Liver (tissue), 10 donors: ENCODE measurements around the gene FHL5. TPM values are rescaled to one million over a fixed set of nuclear protein-coding genes. Genes with fewer than 3 reads are reported as not detected.

Experiments
- DNase-seq: peaks from one replicate; pipeline ENCODE4 v3.0.0-alpha.2; 2017; ENCODE audit warnings: low spot score
- H3K27ac ChIP-seq, 2 donors: one replicate each; pipeline ENCODE4 v1.7.0; 2013; ENCODE audit warnings: inconsistent platforms in 2 of 2, low read length in 2 of 2, control low read depth in 1 of 2, low read depth in 1 of 2, mild to moderate bottlenecking in 1 of 2
- H3K27me3 ChIP-seq, 4 donors: one replicate each; pipeline versions ENCODE4 v1.6.1 to v1.7.0; 2013; ENCODE audit warnings: low read length in 3 of 4, inconsistent platforms in 1 of 4, mild to moderate bottlenecking in 1 of 4, moderate library complexity in 1 of 4; ENCODE audit not compliant: control insufficient read depth in 4 of 4, insufficient read depth in 4 of 4
- H3K36me3 ChIP-seq, 4 donors: one replicate each; pipeline versions ENCODE4 v1.6.1 to v1.7.0; 2013; ENCODE audit warnings: low read length in 3 of 4, mild to moderate bottlenecking in 3 of 4, low read depth in 1 of 4, moderate library complexity in 1 of 4; ENCODE audit not compliant: control insufficient read depth in 4 of 4, insufficient read depth in 3 of 4
- H3K4me1 ChIP-seq, 4 donors: one replicate each; pipeline versions ENCODE4 v1.6.1 to v1.7.0; 2013; ENCODE audit warnings: low read length in 3 of 4, mild to moderate bottlenecking in 3 of 4, moderate library complexity in 1 of 4; ENCODE audit not compliant: control insufficient read depth in 4 of 4, insufficient read depth in 4 of 4
- H3K4me3 ChIP-seq, 3 donors: one replicate each; pipeline versions ENCODE4 v1.6.1 to v1.7.0; 2013; ENCODE audit warnings: low read length in 3 of 3, control low read depth in 1 of 3, low read depth in 1 of 3, mild to moderate bottlenecking in 1 of 3
- H3K9ac ChIP-seq, 2 donors: one replicate each; pipeline ENCODE4 v1.7.0; 2013; ENCODE audit warnings: low read length in 2 of 2, mild to moderate bottlenecking in 2 of 2, moderate library complexity in 2 of 2, control low read depth in 1 of 2, low read depth in 1 of 2
- H3K9me3 ChIP-seq, 4 donors: one replicate each; pipeline versions ENCODE4 v1.6.1 to v1.7.0; 2013; ENCODE audit warnings: low read length in 3 of 4; ENCODE audit not compliant: control insufficient read depth in 4 of 4
- EGR1 ChIP-seq, 2 donors: IDR thresholded peaks; 2 replicates each; pipeline ENCODE4 v1.6.1; 2016 to 2018; ENCODE audit warnings: antibody characterized with exemption in 2 of 2, low read depth in 2 of 2
- FOXA1 ChIP-seq: IDR thresholded peaks from 2 replicates; pipeline ENCODE4 v1.6.1; 2016; ENCODE audit warnings: antibody characterized with exemption
- FOXA2 ChIP-seq: IDR thresholded peaks from 2 replicates; pipeline ENCODE4 v1.6.1; 2016; ENCODE audit warnings: antibody characterized with exemption
- GABPA ChIP-seq, 2 donors: IDR thresholded peaks in 1 of 2; conservative IDR thresholded peaks in 1 of 2; 2 replicates each; pipeline ENCODE4 v1.6.1; 2016; ENCODE audit warnings: antibody characterized with exemption in 2 of 2, mild to moderate bottlenecking in 1 of 2, moderate library complexity in 1 of 2
- HNF4A ChIP-seq, 2 donors: conservative IDR thresholded peaks; 2 replicates each; pipeline ENCODE4 v1.6.1; 2016; ENCODE audit warnings: antibody characterized with exemption in 2 of 2, mild to moderate bottlenecking in 2 of 2
- HNF4G ChIP-seq: IDR thresholded peaks from 2 replicates; pipeline ENCODE4 v1.6.1; 2016; ENCODE audit warnings: antibody characterized with exemption
- JUND ChIP-seq, 2 donors: IDR thresholded peaks; 2 replicates each; pipeline ENCODE4 v1.6.1; 2016; ENCODE audit warnings: antibody characterized with exemption in 2 of 2
- NR2F2 ChIP-seq: IDR thresholded peaks from 2 replicates; pipeline ENCODE4 v1.6.1; 2016; ENCODE audit warnings: antibody characterized with exemption
- RAD21 ChIP-seq, 2 donors: IDR thresholded peaks; 2 replicates each; pipeline ENCODE4 v1.6.1; 2016; ENCODE audit warnings: antibody characterized with exemption in 2 of 2, mild to moderate bottlenecking in 2 of 2
- RXRA ChIP-seq, 2 donors: IDR thresholded peaks; 2 replicates each; pipeline ENCODE4 v1.6.1; 2017 to 2018; ENCODE audit warnings: antibody characterized with exemption in 2 of 2, mild to moderate bottlenecking in 1 of 2
- SP1 ChIP-seq: IDR thresholded peaks from 2 replicates; pipeline ENCODE4 v1.6.1; 2018; ENCODE audit warnings: antibody characterized with exemption, mild to moderate bottlenecking
- TAF1 ChIP-seq: conservative IDR thresholded peaks from 2 replicates; pipeline ENCODE4 v1.6.1; 2016; ENCODE audit warnings: antibody characterized with exemption, mild to moderate bottlenecking
- YY1 ChIP-seq: IDR thresholded peaks from 2 replicates; pipeline ENCODE4 v1.6.1; 2016; ENCODE audit warnings: antibody characterized with exemption, mild to moderate bottlenecking
- WGBS: extraction: QIAGEN DNeasy Blood & Tissue Kit; methylation state at CpG from one replicate; pipeline ENCODE4 v1.1.7; 2013; 5-methylcytosine and 5-hydroxymethylcytosine counted together
- polyA plus RNA-seq, 2 donors: library from polyadenylated mRNA; stranded (reverse) in 1 of 2; unstranded in 1 of 2; fragments of 200-250 nt in 1 of 2; fragments of >200 nt in 1 of 2; fragmentation: Nextera tagmentation in 1 of 2; extraction: Ambion mirVana in 1 of 2; gene quantifications; one replicate each; pipeline versions ENCODE4 v1.2.1 to v1.2.3, GENCODE V29; 2013 to 2015
- small RNA-seq: library from RNA; depleted of rRNA; stranded (forward); fragments of <200 nt; gene quantifications from one replicate; pipeline ENCODE3, GENCODE V24; 2014
- total RNA-seq, 2 donors: library from RNA; depleted of rRNA; stranded (reverse); fragments of >200 nt; gene quantifications; one replicate each; pipeline ENCODE4 v1.2.3, GENCODE V29; 2014
- TF ChIP-seq, protein P1 (sequence below): fragments of 150-350 bp; IDR thresholded peaks from 2 replicates; pipeline ENCODE4 v1.5.1; 2017; ENCODE audit warnings: improper control_type of control experiment, low read depth, low read length; ENCODE audit not compliant: missing input control
- TF ChIP-seq, protein P2 (sequence below): IDR thresholded peaks from 2 replicates; pipeline ENCODE4 v1.6.1; 2016; ENCODE audit warnings: antibody characterized with exemption, mild to moderate bottlenecking
- TF ChIP-seq, protein P3 (sequence below): IDR thresholded peaks from 2 replicates; pipeline ENCODE4 v1.6.1; 2016; ENCODE audit warnings: antibody characterized with exemption
- TF ChIP-seq, protein P4 (sequence below): IDR thresholded peaks from 2 replicates; pipeline ENCODE4 v1.6.1; 2016; ENCODE audit warnings: antibody characterized with exemption
- TF ChIP-seq, protein P5 (sequence below): IDR thresholded peaks from 2 replicates; pipeline ENCODE4 v1.6.1; 2016; ENCODE audit warnings: antibody characterized with exemption
- donor health status: healthy.
- donor health status: healthy.
- donor health status: healthy.
- donor health status: healthy.
- donor health status: healthy.

FHL5 gene
- total and polyA plus RNA-seq, 4 donors: 0.22 to 0.42 (median 0.33) TPM; not detected in 1

DNA sequence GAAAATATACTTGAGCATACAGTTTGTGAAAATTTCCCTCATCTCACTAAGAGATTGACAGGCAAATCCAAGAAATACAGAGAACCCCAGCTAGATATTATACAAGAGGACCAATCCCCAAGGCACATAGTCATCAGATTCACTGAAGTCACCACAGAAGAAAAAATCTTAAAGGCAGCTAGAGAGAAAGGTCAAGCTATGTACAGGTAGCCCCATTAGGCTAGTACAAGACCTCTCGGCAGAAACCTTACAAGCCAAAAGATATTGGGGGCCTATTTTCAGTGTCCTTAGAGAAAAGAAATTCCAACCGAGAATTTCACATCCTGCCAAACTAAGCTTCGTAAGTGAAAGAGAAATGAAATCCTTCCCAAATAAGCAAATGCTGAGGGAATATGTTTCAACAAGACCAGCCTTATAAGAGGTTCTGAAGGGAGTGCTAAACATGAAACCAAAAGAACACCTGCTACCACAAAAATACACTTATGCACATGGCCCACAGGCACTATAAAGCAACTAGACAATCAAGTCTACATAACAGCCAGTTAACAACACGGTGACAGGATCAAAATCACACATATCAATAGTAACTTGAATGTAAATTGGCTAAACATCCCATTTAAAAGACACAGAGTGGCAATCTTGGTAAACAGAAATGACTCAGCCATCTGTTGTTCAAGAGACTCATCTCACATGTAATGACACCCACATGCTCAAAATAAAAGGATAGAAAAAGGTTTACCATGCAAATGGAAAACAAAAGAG is 96.3 kb downstream of the FHL5 start:
- Histone ChIP-seq H3K4me3 (no peak overlapping the region), H3K4me1 (no peaks in the 10 kb centered on the region), H3K27ac (no peak overlapping the region), H3K36me3 (no peaks in the 10 kb centered on the region), H3K27me3 (peaks cover 0 to 6% (median 2%) of the 10 kb centered on the region in 4 donors), H3K9ac (no peak overlapping the region), H3K9me3 (no peaks in the 10 kb centered on the region)
- no peak for TF ChIP-seq SP1
- TF ChIP-seq YY1: no peak
- TF ChIP-seq FOXA1: no peak
- no peak for TF ChIP-seq RAD21 (IDR thresholded peaks at IDR 0.05)
- TF ChIP-seq FOXA2: no peak
- no peak for TF ChIP-seq TAF1
- TF ChIP-seq NR2F2: no peak
- TF ChIP-seq, protein P1, sequence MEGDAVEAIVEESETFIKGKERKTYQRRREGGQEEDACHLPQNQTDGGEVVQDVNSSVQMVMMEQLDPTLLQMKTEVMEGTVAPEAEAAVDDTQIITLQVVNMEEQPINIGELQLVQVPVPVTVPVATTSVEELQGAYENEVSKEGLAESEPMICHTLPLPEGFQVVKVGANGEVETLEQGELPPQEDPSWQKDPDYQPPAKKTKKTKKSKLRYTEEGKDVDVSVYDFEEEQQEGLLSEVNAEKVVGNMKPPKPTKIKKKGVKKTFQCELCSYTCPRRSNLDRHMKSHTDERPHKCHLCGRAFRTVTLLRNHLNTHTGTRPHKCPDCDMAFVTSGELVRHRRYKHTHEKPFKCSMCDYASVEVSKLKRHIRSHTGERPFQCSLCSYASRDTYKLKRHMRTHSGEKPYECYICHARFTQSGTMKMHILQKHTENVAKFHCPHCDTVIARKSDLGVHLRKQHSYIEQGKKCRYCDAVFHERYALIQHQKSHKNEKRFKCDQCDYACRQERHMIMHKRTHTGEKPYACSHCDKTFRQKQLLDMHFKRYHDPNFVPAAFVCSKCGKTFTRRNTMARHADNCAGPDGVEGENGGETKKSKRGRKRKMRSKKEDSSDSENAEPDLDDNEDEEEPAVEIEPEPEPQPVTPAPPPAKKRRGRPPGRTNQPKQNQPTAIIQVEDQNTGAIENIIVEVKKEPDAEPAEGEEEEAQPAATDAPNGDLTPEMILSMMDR: no peak
- TF ChIP-seq, protein P2, sequence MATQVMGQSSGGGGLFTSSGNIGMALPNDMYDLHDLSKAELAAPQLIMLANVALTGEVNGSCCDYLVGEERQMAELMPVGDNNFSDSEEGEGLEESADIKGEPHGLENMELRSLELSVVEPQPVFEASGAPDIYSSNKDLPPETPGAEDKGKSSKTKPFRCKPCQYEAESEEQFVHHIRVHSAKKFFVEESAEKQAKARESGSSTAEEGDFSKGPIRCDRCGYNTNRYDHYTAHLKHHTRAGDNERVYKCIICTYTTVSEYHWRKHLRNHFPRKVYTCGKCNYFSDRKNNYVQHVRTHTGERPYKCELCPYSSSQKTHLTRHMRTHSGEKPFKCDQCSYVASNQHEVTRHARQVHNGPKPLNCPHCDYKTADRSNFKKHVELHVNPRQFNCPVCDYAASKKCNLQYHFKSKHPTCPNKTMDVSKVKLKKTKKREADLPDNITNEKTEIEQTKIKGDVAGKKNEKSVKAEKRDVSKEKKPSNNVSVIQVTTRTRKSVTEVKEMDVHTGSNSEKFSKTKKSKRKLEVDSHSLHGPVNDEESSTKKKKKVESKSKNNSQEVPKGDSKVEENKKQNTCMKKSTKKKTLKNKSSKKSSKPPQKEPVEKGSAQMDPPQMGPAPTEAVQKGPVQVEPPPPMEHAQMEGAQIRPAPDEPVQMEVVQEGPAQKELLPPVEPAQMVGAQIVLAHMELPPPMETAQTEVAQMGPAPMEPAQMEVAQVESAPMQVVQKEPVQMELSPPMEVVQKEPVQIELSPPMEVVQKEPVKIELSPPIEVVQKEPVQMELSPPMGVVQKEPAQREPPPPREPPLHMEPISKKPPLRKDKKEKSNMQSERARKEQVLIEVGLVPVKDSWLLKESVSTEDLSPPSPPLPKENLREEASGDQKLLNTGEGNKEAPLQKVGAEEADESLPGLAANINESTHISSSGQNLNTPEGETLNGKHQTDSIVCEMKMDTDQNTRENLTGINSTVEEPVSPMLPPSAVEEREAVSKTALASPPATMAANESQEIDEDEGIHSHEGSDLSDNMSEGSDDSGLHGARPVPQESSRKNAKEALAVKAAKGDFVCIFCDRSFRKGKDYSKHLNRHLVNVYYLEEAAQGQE: no peak
- no peak for TF ChIP-seq HNF4G
- TF ChIP-seq HNF4A (conservative IDR thresholded peaks at IDR 0.05): no peak
- TF ChIP-seq EGR1 (IDR thresholded peaks at IDR 0.05; ENCODE audit: low read depth in 2 of 2): no peak
- TF ChIP-seq, protein P3, sequence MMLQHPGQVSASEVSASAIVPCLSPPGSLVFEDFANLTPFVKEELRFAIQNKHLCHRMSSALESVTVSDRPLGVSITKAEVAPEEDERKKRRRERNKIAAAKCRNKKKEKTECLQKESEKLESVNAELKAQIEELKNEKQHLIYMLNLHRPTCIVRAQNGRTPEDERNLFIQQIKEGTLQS: no peak
- TF ChIP-seq, protein P4, sequence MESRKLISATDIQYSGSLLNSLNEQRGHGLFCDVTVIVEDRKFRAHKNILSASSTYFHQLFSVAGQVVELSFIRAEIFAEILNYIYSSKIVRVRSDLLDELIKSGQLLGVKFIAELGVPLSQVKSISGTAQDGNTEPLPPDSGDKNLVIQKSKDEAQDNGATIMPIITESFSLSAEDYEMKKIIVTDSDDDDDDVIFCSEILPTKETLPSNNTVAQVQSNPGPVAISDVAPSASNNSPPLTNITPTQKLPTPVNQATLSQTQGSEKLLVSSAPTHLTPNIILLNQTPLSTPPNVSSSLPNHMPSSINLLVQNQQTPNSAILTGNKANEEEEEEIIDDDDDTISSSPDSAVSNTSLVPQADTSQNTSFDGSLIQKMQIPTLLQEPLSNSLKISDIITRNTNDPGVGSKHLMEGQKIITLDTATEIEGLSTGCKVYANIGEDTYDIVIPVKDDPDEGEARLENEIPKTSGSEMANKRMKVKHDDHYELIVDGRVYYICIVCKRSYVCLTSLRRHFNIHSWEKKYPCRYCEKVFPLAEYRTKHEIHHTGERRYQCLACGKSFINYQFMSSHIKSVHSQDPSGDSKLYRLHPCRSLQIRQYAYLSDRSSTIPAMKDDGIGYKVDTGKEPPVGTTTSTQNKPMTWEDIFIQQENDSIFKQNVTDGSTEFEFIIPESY: no peak
- TF ChIP-seq, protein P5, sequence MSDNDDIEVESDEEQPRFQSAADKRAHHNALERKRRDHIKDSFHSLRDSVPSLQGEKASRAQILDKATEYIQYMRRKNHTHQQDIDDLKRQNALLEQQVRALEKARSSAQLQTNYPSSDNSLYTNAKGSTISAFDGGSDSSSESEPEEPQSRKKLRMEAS: no peak
- no peak for TF ChIP-seq JUND (IDR thresholded peaks at IDR 0.05)
- no peak for TF ChIP-seq GABPA (IDR thresholded peaks at IDR 0.05 in 1 of 2, conservative IDR thresholded peaks at IDR 0.05 in 1 of 2)
- TF ChIP-seq RXRA (IDR thresholded peaks at IDR 0.05): no peak
- DNase-seq: no peak
- WGBS: 69% methylated on average over 4 of the region's 4 CpGs

Small RNAs within 50 kb of the gene (small RNA-seq; reads per million reads assigned to genes)
- gene RNU4-70P: not detected

Other genes starting within 250 kb of the FHL5 start
- gene UFL1, start 41.3 kb upstream of the FHL5 start, total RNA-seq: 10 to 100 TPM; 18.6 to 25.9 TPM
- gene UFL1, start 41.3 kb upstream of the FHL5 start, polyA plus RNA-seq: 10 to 100 TPM; 13.1 to 16.9 TPM